ENCODE results near the gene SMTNL2. TPM values are rescaled to one million over a fixed set of nuclear protein-coding genes. Genes with fewer than 3 reads are reported as not detected.
"Not testable (repeated sequence)": the region's sequence is repeated elsewhere in the genome, so short reads cannot be mapped to it uniquely, and the experiment has no call there.

Gene SMTNL2
- total and polyA plus RNA-seq, 2 donors, result 0.57 to 1.6 TPM

DNA sequence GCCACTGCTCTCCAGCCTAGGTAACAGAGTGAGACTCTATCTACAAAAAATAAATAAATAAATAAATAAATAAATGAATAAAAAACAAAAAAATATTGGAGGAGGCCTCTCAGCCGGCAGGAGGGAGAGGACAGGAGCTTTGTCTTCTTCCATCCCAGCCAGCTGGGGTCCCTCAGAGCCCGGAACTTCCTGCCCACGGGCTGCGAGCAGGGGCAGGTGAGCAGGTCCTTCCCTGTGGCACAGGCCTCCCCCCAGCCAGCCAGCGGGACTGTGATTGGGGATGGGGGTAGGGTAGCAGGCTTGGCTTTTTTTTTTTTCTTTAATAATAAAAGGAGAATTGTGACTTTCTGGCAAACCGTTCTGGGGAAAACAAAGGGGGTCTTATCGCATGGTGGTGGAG is 10.1 kb downstream of the SMTNL2 start:
- Histone ChIP-seq H3K4me3 (ENCODE audit: low read length in 2 of 2) (no peak overlapping the region), H3K4me1 (ENCODE audit: control insufficient read depth in 2 of 2, insufficient read depth in 2 of 2, low read length in 2 of 2) (peaks cover 0 to 3% of the 10 kb centered on the region in 2 donors), H3K36me3 (ENCODE audit: control insufficient read depth in 2 of 2, insufficient read depth in 2 of 2, low read length in 1 of 2) (no peaks in the 10 kb centered on the region), H3K27me3 (ENCODE audit: control insufficient read depth in 2 of 2, insufficient read depth in 1 of 2, low read length in 1 of 2) (peaks cover 0 to 38% of the 10 kb centered on the region in 2 donors), H3K9me3 (ENCODE audit: control insufficient read depth in 2 of 2, insufficient read depth in 1 of 2, low read length in 1 of 2) (peaks cover 0 to 1% of the 10 kb centered on the region in 2 donors), H3K27ac (ENCODE audit: low read depth in 1 of 2, low read length in 1 of 2) (no peak overlapping the region)
- WGBS, result 96% methylated on average over 7 of the region's 7 CpGs
- no peak for DNase-seq (ENCODE audit: low read depth in 6 of 9, low spot score in 9 of 9)

DNA sequence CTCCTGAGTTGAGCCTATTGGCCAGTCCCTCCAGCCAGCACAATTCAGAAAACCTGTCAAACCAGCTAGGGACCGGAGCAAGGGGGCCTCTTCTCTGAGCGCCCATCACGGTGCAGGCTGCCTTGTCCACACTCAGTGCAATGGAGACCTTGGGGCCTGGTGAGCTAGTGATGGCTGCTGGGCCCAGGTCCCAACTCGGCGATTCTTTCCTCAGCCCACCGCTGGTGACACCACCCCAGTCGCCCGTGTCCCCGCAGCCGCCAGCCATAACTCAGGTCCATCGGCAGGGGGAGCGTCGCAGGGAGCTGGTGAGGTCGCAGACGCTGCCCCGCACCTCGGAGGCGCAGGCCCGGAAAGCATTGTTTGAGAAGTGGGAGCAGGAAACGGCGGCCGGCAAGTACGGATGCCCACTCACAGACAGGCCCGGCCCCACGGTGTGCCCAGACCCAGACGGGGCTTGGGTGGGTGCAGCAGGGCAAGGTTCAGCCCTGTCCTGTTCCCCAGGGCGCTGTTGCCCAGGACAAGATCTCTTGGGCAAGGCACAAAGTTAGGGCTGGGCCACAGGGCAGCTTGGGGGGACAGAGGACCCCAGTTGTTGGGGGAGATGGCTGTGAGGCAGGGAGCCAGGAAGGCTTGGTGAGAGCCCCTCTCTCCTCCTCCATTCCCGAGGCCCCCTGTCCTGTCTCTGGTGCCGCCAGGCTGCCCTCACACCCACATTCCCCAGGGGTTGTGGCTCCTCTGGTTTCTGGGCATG is 10.8 kb downstream of the SMTNL2 start:
- Histone ChIP-seq H3K27ac (ENCODE audit: low read depth in 1 of 2, low read length in 1 of 2) (no peak overlapping the region), H3K4me1 (ENCODE audit: control insufficient read depth in 2 of 2, insufficient read depth in 2 of 2, low read length in 2 of 2) (peaks cover 0 to 11% of the 10 kb centered on the region in 2 donors), H3K9me3 (ENCODE audit: control insufficient read depth in 2 of 2, insufficient read depth in 1 of 2, low read length in 1 of 2) (peaks cover 0 to 1% of the 10 kb centered on the region in 2 donors), H3K4me3 (ENCODE audit: low read length in 2 of 2) (no peak overlapping the region), H3K36me3 (ENCODE audit: control insufficient read depth in 2 of 2, insufficient read depth in 2 of 2, low read length in 1 of 2) (no peaks in the 10 kb centered on the region), H3K27me3 (ENCODE audit: control insufficient read depth in 2 of 2, insufficient read depth in 1 of 2, low read length in 1 of 2) (peaks cover 0 to 43% of the 10 kb centered on the region in 2 donors)
- peak in 3 of 9 donors; percentile 19 to 42 (median 27) for DNase-seq (ENCODE audit: low read depth in 6 of 9, low spot score in 9 of 9)
- WGBS, result 28% methylated on average over 29 of the region's 29 CpGs

- H3K4me3 ChIP-seq (ENCODE audit: low read length in 2 of 2); H3K36me3 ChIP-seq (ENCODE audit: control insufficient read depth in 2 of 2, insufficient read depth in 2 of 2, low read length in 1 of 2); H3K9me3 ChIP-seq (ENCODE audit: control insufficient read depth in 2 of 2, insufficient read depth in 1 of 2, low read length in 1 of 2); DNase-seq (ENCODE audit: low read depth in 6 of 9, low spot score in 9 of 9); H3K27ac ChIP-seq (ENCODE audit: low read depth in 1 of 2, low read length in 1 of 2): not testable (repeated sequence)
- WGBS, result 96% methylated on average over 23 of the region's 23 CpGs
- Histone ChIP-seq H3K27me3 (ENCODE audit: control insufficient read depth in 2 of 2, insufficient read depth in 1 of 2, low read length in 1 of 2) (peaks cover 0 to 42% of the 10 kb centered on the region in 2 donors), H3K4me1 (ENCODE audit: control insufficient read depth in 2 of 2, insufficient read depth in 2 of 2, low read length in 2 of 2) (peaks cover 0 to 12% of the 10 kb centered on the region in 2 donors)
Observed at GRCh38 chr17:4595685-4596342, 11.5 kb downstream of the SMTNL2 start.

DNA sequence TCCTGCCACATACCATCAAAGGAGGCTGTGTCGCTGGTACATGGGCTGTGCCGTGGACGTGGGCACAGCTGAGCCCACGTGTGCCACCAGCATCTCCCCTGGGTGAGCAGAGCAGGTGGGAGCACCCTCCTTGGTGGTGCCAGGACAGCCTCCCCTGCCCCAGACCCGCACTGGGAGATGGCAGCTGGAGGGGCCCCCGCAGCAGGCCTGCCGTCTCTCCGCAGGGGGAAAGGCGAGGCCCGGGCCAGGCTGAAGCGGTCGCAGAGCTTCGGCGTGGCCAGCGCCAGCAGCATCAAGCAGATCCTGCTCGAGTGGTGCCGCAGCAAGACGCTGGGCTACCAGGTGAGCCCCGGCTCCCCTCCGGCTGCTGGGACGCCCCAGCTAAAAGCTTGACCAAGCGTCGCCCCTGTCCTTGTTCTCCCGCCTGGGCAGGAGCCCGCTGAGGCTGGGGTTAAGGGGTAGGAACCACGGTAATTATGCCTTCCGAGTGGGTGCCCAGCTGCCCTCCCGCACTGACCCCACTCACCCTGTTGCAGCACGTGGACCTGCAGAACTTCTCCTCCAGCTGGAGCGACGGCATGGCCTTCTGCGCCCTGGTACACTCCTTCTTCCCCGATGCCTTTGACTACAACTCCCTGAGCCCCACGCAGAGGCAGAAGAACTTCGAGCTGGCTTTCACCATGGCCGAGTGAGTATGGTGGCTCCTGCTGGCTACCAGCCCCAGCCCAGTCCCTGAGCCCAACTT is 12.5 kb downstream of the SMTNL2 start:
- 98% methylated on average over 36 of the region's 36 CpGs for whole genome bisulfite sequencing
- peaks cover 0 to 37% of the 10 kb centered on the region in 2 donors for H3K27me3 ChIP-seq (ENCODE audit: control insufficient read depth in 2 of 2, insufficient read depth in 1 of 2, low read length in 1 of 2)
- H3K27ac ChIP-seq (ENCODE audit: low read depth in 1 of 2, low read length in 1 of 2), result no peak overlapping the region
- no peak overlapping the region for H3K4me3 ChIP-seq (ENCODE audit: low read length in 2 of 2)
- DNase-seq (ENCODE audit: low read depth in 6 of 9, low spot score in 9 of 9), result no peak
- peaks cover 0 to 12% of the 10 kb centered on the region in 2 donors for H3K4me1 ChIP-seq (ENCODE audit: control insufficient read depth in 2 of 2, insufficient read depth in 2 of 2, low read length in 2 of 2)
- peaks cover 0 to 1% of the 10 kb centered on the region in 2 donors for H3K9me3 ChIP-seq (ENCODE audit: control insufficient read depth in 2 of 2, insufficient read depth in 1 of 2, low read length in 1 of 2)
- no peaks in the 10 kb centered on the region for H3K36me3 ChIP-seq (ENCODE audit: control insufficient read depth in 2 of 2, insufficient read depth in 2 of 2, low read length in 1 of 2)

DNA sequence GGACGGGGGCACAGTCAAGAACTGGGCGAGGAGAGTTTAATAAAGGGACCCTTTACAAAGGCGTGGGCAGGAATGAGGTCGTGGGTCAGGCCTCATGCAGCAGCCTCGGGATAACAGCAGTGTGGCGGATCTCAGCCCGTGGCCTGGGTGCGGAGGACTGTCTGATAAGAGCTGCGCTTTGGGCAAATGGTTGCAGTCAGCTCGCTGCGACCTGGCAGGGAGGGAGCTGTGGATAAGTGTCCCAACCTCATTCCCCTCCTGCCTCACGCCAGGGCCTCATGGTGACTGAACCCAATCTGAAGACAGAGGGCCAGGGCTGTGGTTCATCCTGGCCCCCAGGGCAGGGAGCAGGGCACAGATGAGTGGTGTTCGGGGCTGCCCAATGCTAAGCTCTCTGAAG is 13.6 kb downstream of the SMTNL2 start:
- H3K36me3 ChIP-seq (ENCODE audit: control insufficient read depth in 2 of 2, insufficient read depth in 2 of 2, low read length in 1 of 2), result no peaks in the 10 kb centered on the region
- DNase-seq (ENCODE audit: low read depth in 6 of 9, low spot score in 9 of 9), result no peak

DNA sequence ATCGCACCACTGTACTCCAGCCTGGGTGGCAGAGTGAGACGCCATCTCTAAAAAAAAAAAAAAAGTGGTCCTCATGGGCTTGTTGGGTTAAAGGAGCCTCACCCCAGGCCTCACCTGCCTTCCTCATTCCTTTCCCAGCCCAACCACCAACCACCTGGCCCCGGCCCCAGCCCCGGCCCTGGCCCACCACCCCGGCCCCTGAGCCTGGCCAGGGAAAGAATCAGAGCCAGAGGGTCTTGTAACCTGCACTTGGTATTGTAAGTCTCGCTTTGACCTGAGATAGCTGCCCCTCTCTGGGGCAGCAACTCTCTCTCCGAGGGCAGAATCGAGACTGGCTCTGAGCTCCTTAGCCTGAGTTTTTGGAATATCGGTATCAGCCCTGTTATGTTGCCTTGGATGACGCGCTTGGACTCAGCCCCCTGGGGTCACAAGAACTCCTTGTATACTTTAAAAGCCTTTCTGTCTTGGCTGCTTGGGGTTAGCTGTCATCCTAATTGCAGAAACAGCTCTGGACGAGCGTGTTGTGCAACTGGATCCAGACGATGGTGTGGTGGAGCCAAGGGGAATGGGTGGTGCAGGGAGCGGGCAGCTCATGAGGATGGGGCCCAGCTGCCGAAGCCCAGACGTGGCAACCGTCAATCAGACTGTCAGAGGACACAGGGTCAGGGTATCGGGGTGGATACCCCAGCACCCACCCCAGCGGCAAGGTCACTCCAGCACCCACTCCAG is 14.6 kb downstream of the SMTNL2 start:
- H3K9me3 ChIP-seq (ENCODE audit: control insufficient read depth in 2 of 2, insufficient read depth in 1 of 2, low read length in 1 of 2), result peaks cover 0 to 1% of the 10 kb centered on the region in 2 donors
- H3K27ac ChIP-seq (ENCODE audit: low read depth in 1 of 2, low read length in 1 of 2), result no peak overlapping the region
- no peak for DNase-seq (ENCODE audit: low read depth in 6 of 9, low spot score in 9 of 9)
- no peak overlapping the region for H3K4me3 ChIP-seq (ENCODE audit: low read length in 2 of 2)
- H3K4me1 ChIP-seq (ENCODE audit: control insufficient read depth in 2 of 2, insufficient read depth in 2 of 2, low read length in 2 of 2), result peaks cover 0 to 12% of the 10 kb centered on the region in 2 donors
- peaks cover 0 to 35% of the 10 kb centered on the region in 2 donors for H3K27me3 ChIP-seq (ENCODE audit: control insufficient read depth in 2 of 2, insufficient read depth in 1 of 2, low read length in 1 of 2)
- H3K36me3 ChIP-seq (ENCODE audit: control insufficient read depth in 2 of 2, insufficient read depth in 2 of 2, low read length in 1 of 2), result no peaks in the 10 kb centered on the region
- WGBS, result 94% methylated on average over 20 of the region's 20 CpGs

More for the DNA sequence above, 13.6 kb downstream of the SMTNL2 start:
- no peak overlapping the region for H3K4me3 ChIP-seq (ENCODE audit: low read length in 2 of 2)
- peaks cover 0 to 1% of the 10 kb centered on the region in 2 donors for H3K9me3 ChIP-seq (ENCODE audit: control insufficient read depth in 2 of 2, insufficient read depth in 1 of 2, low read length in 1 of 2)
- 93% methylated on average over 13 of the region's 13 CpGs for WGBS
- H3K27ac ChIP-seq (ENCODE audit: low read depth in 1 of 2, low read length in 1 of 2), result no peak overlapping the region
- H3K27me3 ChIP-seq (ENCODE audit: control insufficient read depth in 2 of 2, insufficient read depth in 1 of 2, low read length in 1 of 2), result peaks cover 0 to 37% of the 10 kb centered on the region in 2 donors
- H3K4me1 ChIP-seq (ENCODE audit: control insufficient read depth in 2 of 2, insufficient read depth in 2 of 2, low read length in 2 of 2), result peaks cover 0 to 12% of the 10 kb centered on the region in 2 donors

DNA sequence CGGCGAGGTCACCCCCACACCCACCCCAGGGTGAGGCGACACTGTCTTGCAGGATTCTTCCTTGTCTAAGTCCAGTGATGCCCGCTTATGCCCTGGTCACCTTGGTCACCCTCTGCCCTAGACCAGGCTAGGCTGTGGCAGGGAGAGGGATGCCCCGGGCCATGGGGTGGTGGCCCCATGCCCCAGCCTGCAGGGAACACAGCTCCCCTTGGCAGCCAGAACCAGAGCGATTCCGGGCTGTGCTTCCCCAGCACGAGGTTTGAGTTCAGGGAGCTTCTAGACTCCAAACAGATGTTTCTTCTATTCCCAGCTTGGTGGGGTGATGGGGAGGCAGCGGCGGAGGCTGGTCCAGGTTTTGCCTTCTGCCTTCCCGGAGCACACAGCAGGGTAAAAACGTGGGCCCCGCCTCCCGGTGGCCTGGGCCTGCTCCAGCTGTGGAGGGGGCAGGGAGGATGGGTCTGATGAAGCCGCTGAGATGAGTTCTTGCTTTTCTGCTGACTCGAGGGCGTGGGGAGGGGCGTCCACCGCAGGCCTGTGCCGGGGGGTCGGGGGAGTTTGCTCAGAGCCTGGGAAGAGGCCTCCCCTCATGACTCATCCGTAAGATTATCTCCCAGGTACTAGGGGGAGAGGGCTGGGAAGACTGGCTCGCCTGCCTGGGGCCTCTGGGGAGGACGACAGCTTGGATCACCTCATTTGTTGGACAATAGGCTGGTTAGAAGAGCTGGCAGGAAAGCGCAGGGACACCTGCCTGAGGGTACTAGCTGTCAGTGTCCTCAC is 15.4 kb downstream of the SMTNL2 start:
- Histone ChIP-seq H3K27me3 (ENCODE audit: control insufficient read depth in 2 of 2, insufficient read depth in 1 of 2, low read length in 1 of 2) (peaks cover 0 to 32% of the 10 kb centered on the region in 2 donors), H3K27ac (ENCODE audit: low read depth in 1 of 2, low read length in 1 of 2) (no peak overlapping the region), H3K4me3 (ENCODE audit: low read length in 2 of 2) (no peak overlapping the region), H3K4me1 (ENCODE audit: control insufficient read depth in 2 of 2, insufficient read depth in 2 of 2, low read length in 2 of 2) (peaks cover 0 to 12% of the 10 kb centered on the region in 2 donors), H3K36me3 (ENCODE audit: control insufficient read depth in 2 of 2, insufficient read depth in 2 of 2, low read length in 1 of 2) (no peaks in the 10 kb centered on the region), H3K9me3 (ENCODE audit: control insufficient read depth in 2 of 2, insufficient read depth in 1 of 2, low read length in 1 of 2) (peaks cover 0 to 1% of the 10 kb centered on the region in 2 donors)
- 82% methylated on average over 25 of the region's 25 CpGs for WGBS
- peak in 1 of 9 donors; percentile 10 for DNase-seq (ENCODE audit: low read depth in 6 of 9, low spot score in 9 of 9)

- 87% methylated on average over 13 of the region's 13 CpGs for WGBS
- H3K4me3 ChIP-seq (ENCODE audit: low read length in 2 of 2), result no peak overlapping the region
- DNase-seq (ENCODE audit: low read depth in 6 of 9, low spot score in 9 of 9), result no peak
- H3K27me3 ChIP-seq (ENCODE audit: control insufficient read depth in 2 of 2, insufficient read depth in 1 of 2, low read length in 1 of 2), result peaks cover 0 to 23% of the 10 kb centered on the region in 2 donors
- H3K36me3 ChIP-seq (ENCODE audit: control insufficient read depth in 2 of 2, insufficient read depth in 2 of 2, low read length in 1 of 2), result no peaks in the 10 kb centered on the region
- peaks cover 0 to 1% of the 10 kb centered on the region in 2 donors for H3K9me3 ChIP-seq (ENCODE audit: control insufficient read depth in 2 of 2, insufficient read depth in 1 of 2, low read length in 1 of 2)
- peaks cover 0 to 12% of the 10 kb centered on the region in 2 donors for H3K4me1 ChIP-seq (ENCODE audit: control insufficient read depth in 2 of 2, insufficient read depth in 2 of 2, low read length in 2 of 2)
- H3K27ac ChIP-seq (ENCODE audit: low read depth in 1 of 2, low read length in 1 of 2), result no peak overlapping the region
Observed at GRCh38 chr17:4600563-4600962, 16.2 kb downstream of the SMTNL2 start.

Data from thymus (tissue), 11 donors.